Ishikawa (cell line): ENCODE data around the gene PRR5L.
A peak's percentile ranks its signal among the peaks of the same experiment; 100 is the strongest.

Source experiments
- CEBPB ChIP-seq: IDR thresholded peaks from 2 replicates; pipeline ENCODE4 v1.6.1; 2012
- CREB1 ChIP-seq: IDR thresholded peaks from 2 replicates; pipeline ENCODE4 v1.6.1; 2012; ENCODE audit warnings: low read depth
- EP300 ChIP-seq: IDR thresholded peaks from 2 replicates; pipeline ENCODE4 v1.6.1; 2012; ENCODE audit warnings: borderline replicate concordance
- NFIC ChIP-seq: IDR thresholded peaks from 2 replicates; pipeline ENCODE4 v1.6.1; 2012
- RAD21 ChIP-seq: IDR thresholded peaks from 2 replicates; pipeline ENCODE4 v1.6.1; 2012; ENCODE audit warnings: low read depth
- TAF1 ChIP-seq: IDR thresholded peaks from 2 replicates; pipeline ENCODE4 v1.6.1; 2012; ENCODE audit warnings: low read depth, mild to moderate bottlenecking
- YY1 ChIP-seq: IDR thresholded peaks from 2 replicates; pipeline ENCODE4 v1.6.1; 2012; ENCODE audit warnings: low read depth
- TF ChIP-seq, protein P1 (sequence below): IDR thresholded peaks from 2 replicates; pipeline ENCODE4 v1.6.1; 2012

DNA sequence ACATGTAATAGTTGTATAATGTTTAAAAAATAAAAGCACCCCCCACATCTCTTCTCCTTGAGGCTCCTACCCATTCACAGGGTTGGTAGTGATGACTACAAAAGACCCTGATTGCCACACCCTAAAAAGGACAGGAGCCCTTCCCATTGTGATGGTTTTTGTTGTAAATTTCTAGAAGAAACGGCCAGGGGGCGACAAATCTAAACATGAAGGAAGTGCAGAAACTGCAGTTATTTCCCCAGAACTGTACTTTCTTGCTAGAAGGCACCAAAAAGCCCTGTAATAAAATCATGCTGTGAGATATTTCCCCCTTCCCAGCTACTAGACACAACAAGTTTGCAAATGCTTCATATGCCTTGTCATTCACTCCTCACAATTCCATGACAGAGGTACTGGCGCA is 10.8 kb downstream of the PRR5L start:
- TF ChIP-seq CEBPB (no peak), CREB1 (no peak), RAD21 (peak; percentile 73), YY1 (no peak), EP300 (no peak), NFIC (no peak), TAF1 (no peak)
- TF ChIP-seq, protein P1, sequence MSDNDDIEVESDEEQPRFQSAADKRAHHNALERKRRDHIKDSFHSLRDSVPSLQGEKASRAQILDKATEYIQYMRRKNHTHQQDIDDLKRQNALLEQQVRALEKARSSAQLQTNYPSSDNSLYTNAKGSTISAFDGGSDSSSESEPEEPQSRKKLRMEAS, result no peak
